ENCODE measurements around the gene PRPS2. TPM values are rescaled to one million over a fixed set of nuclear protein-coding genes. Genes with fewer than 3 reads are reported as not detected.
A peak's percentile ranks its signal among the peaks of the same experiment; 100 is the strongest.

Gene PRPS2
- total RNA-seq, 4 donors from 2014 or later: 20.6 to 35.5 (median 33.6) TPM

GRCh38 chrX:12790885-12791256 lies 341 bp upstream of the PRPS2 start:
- TF ChIP-seq POLR2A (IDR thresholded peaks at IDR 0.05) (no peak), EP300 (IDR thresholded peaks at IDR 0.05) (no peak), POLR2AphosphoS5 (IDR thresholded peaks at IDR 0.05) (no peak)
- TF ChIP-seq, protein P1, sequence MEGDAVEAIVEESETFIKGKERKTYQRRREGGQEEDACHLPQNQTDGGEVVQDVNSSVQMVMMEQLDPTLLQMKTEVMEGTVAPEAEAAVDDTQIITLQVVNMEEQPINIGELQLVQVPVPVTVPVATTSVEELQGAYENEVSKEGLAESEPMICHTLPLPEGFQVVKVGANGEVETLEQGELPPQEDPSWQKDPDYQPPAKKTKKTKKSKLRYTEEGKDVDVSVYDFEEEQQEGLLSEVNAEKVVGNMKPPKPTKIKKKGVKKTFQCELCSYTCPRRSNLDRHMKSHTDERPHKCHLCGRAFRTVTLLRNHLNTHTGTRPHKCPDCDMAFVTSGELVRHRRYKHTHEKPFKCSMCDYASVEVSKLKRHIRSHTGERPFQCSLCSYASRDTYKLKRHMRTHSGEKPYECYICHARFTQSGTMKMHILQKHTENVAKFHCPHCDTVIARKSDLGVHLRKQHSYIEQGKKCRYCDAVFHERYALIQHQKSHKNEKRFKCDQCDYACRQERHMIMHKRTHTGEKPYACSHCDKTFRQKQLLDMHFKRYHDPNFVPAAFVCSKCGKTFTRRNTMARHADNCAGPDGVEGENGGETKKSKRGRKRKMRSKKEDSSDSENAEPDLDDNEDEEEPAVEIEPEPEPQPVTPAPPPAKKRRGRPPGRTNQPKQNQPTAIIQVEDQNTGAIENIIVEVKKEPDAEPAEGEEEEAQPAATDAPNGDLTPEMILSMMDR (IDR thresholded peaks at IDR 0.05): no peak
- Histone ChIP-seq H3K27me3 (no peaks in the 10 kb centered on the region), H3K4me3 (peak overlapping the region; percentile 67 to 70), H3K27ac (peak overlapping the region in 3 of 4 donors; percentile 59 to 71 (median 62)), H3K4me1 (no peaks in the 10 kb centered on the region), H3K36me3 (no peaks in the 10 kb centered on the region), H3K9me3 (no peaks in the 10 kb centered on the region)
- 3 to 20% methylated on average over 2 to 4 of the region's 21 CpGs for WGBS, 2 donors (ENCODE audit: low coverage in 1 of 2)
- ATAC-seq: peak; percentile 8

DNA sequence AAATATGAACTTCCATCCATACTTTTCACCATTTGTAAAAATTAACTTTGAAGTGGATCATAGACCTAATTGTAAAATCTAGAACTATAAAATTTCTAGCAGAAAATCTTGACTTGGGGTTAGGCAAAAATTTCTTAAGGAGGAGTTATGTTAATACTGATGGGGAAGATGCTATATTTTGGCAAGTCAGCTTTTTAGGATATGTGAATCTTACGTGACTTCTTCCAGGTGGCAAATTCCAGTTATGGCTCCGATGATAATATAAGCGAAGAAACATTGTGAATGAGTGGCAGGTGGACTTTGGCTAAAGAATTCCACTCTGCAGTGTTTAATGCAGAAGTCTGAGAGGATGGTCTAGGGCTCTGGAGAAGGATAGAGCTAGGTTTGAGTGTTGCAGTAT lies 1.5 kb downstream of the PRPS2 start:
- TF ChIP-seq POLR2A (IDR thresholded peaks at IDR 0.05) (no peak), POLR2AphosphoS5 (IDR thresholded peaks at IDR 0.05) (no peak)
- 73 to 80% methylated on average over 2 of the region's 3 CpGs for WGBS, 2 donors (ENCODE audit: low coverage in 1 of 2)
- H3K27me3 ChIP-seq: no peaks in the 10 kb centered on the region
- H3K4me3 ChIP-seq: no peak overlapping the region
- no peaks in the 10 kb centered on the region for H3K9me3 ChIP-seq
- ATAC-seq: no peak
- no peaks in the 10 kb centered on the region for H3K4me1 ChIP-seq
- no peak overlapping the region for H3K27ac ChIP-seq
- H3K36me3 ChIP-seq: no peaks in the 10 kb centered on the region

DNA sequence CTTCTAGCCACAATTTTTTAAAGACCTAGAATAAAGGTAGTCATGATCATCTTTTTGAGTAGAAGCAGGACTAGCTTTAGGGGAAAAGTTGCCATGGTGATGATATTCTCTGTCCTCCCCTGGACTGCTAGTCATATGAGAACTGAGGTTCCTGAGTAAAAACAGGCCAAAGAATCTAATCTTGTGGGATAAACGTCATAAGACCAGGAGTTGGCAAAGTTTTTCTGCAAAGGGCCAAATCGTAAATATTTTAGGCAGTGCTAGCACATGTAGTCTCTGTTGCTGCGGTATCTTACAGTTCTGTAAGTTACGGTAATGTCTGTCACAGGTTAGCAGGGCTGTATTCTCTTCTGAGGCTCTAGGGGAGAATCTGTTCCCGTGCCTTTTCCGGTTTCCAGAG lies 3.4 kb downstream of the PRPS2 start:
- H3K27me3 ChIP-seq: no peaks in the 10 kb centered on the region
- ATAC-seq: no peak
- no peak overlapping the region for H3K4me3 ChIP-seq
- H3K36me3 ChIP-seq: peaks cover 0 to 8% of the 10 kb centered on the region in 2 donors
- no peaks in the 10 kb centered on the region for H3K4me1 ChIP-seq
- 66 to 82% methylated on average over 5 to 6 of the region's 6 CpGs for WGBS, 2 donors (ENCODE audit: low coverage in 1 of 2)
- no peak overlapping the region for H3K27ac ChIP-seq
- H3K9me3 ChIP-seq: no peaks in the 10 kb centered on the region
- TF ChIP-seq EP300 (IDR thresholded peaks at IDR 0.05) (no peak), POLR2A (IDR thresholded peaks at IDR 0.05) (no peak), POLR2AphosphoS5 (IDR thresholded peaks at IDR 0.05) (no peak)
- TF ChIP-seq, protein P1 (IDR thresholded peaks at IDR 0.05): no peak

GRCh38 chrX:12798601-12799000 lies 7.4 kb downstream of the PRPS2 start:
- no peak for TF ChIP-seq POLR2AphosphoS5 (IDR thresholded peaks at IDR 0.05)
- no peak for TF ChIP-seq POLR2A (IDR thresholded peaks at IDR 0.05)
- TF ChIP-seq, protein P1 (IDR thresholded peaks at IDR 0.05): no peak
- no peak for TF ChIP-seq EP300 (IDR thresholded peaks at IDR 0.05)
- peaks cover 0 to 24% of the 10 kb centered on the region in 2 donors for H3K36me3 ChIP-seq
- no peak for ATAC-seq

DNA sequence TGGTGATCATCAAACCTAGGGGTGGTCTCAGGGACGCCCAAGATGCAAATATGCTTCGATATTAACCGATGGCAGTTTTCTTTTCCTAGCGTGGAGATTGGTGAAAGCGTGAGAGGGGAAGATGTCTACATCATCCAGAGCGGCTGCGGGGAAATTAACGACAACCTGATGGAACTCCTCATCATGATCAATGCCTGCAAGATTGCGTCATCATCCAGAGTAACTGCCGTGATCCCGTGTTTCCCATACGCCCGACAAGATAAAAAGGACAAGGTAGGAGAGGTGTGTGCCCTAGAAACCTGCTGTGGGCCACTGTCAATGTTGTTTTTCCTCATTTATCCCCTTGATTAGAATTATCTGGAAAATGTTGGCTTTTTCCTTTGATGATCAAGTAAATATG lies 7.9 kb downstream of the PRPS2 start:
- Histone ChIP-seq H3K27ac (no peak overlapping the region), H3K4me1 (no peaks in the 10 kb centered on the region), H3K27me3 (no peaks in the 10 kb centered on the region), H3K9me3 (no peaks in the 10 kb centered on the region), H3K4me3 (no peak overlapping the region), H3K36me3 (peaks cover 0 to 24% of the 10 kb centered on the region in 2 donors)
- no peak for ATAC-seq
- TF ChIP-seq, protein P1 (IDR thresholded peaks at IDR 0.05): no peak
- TF ChIP-seq EP300 (IDR thresholded peaks at IDR 0.05): no peak
- WGBS, 2 donors (ENCODE audit: low coverage in 1 of 2): 85 to 90% methylated on average over 3 to 9 of the region's 13 CpGs

More at GRCh38 chrX:12798601-12799000, 7.4 kb downstream of the PRPS2 start:
- 92 to 100% methylated on average over 1 to 2 of the region's 3 CpGs for WGBS, 2 donors (ENCODE audit: low coverage in 1 of 2)
- no peaks in the 10 kb centered on the region for H3K27me3 ChIP-seq
- H3K4me1 ChIP-seq: no peaks in the 10 kb centered on the region
- no peak overlapping the region for H3K4me3 ChIP-seq
- H3K9me3 ChIP-seq: no peaks in the 10 kb centered on the region
- H3K27ac ChIP-seq: no peak overlapping the region

Measured in gastroesophageal sphincter (tissue), 4 donors.